IMR-90 (cell line): ENCODE results near the gene MECP2. TPM values are rescaled to one million over a fixed set of nuclear protein-coding genes. Genes with fewer than 3 reads are reported as not detected.

Experiments used
- ATAC-seq: fragments of 200-7000 bp; cut with Tn5 transposase; 2 replicates; pipeline ENCODE4 v1.9.1; 2020; ENCODE audit warnings: low read depth, mild to moderate bottlenecking, moderate library complexity
- BruUV-seq: library from RNA; stranded (reverse); fragments of 400-500 nt; replicated peaks from 2 replicates; lab custom pipeline; 2021; lab: Mats Ljungman, UMichigan
- CTCF ChIA-PET: fragments of 300-600 bp; formaldehyde crosslinking; extraction: SDS; loops from one replicate; lab custom pipeline; 2021; ENCODE audit warnings: antibody characterized with exemption; lab: Yijun Ruan, JAX
- POLR2A ChIA-PET: fragments of 300-600 bp; sonication (Branson Sonifier 250); formaldehyde crosslinking; loops from one replicate; lab custom pipeline; 2022; ENCODE audit warnings: antibody characterized with exemption; ENCODE audit not compliant: unreplicated experiment; lab: Charles Lee
- DNase-seq: peaks from one replicate; pipeline ENCODE4 v3.0.0; 2013
- H2AFZ ChIP-seq: replicated peaks from 2 replicates; pipeline ENCODE3; 2013; ENCODE audit warnings: low read length, mild to moderate bottlenecking; ENCODE audit not compliant: poor library complexity
- H2AK5ac ChIP-seq: 2 replicates; pipeline ENCODE4 v1.6.1; 2013; ENCODE audit warnings: low read depth, low read length, inconsistent platforms
- H2AK9ac ChIP-seq: replicated peaks from 2 replicates; pipeline ENCODE3; 2013; ENCODE audit warnings: mild to moderate bottlenecking, low read depth, low read length, moderate library complexity; ENCODE audit not compliant: poor library complexity
- H2BK120ac ChIP-seq: 2 replicates; pipeline ENCODE4 v1.6.1; 2013; ENCODE audit warnings: low read depth, low read length, inconsistent platforms
- H2BK15ac ChIP-seq: 3 replicates; pipeline ENCODE4 v1.6.1; 2013; ENCODE audit warnings: low read depth, low read length, inconsistent platforms
- H2BK20ac ChIP-seq: 2 replicates; pipeline ENCODE4 v1.6.1; 2013; ENCODE audit warnings: low read depth, mild to moderate bottlenecking, inconsistent platforms, low read length, moderate library complexity
- H2BK5ac ChIP-seq: 2 replicates; pipeline ENCODE4 v1.6.1; 2013; ENCODE audit warnings: mild to moderate bottlenecking, low read depth, low read length, inconsistent platforms; ENCODE audit not compliant: poor library complexity, severe bottlenecking
- H3K14ac ChIP-seq: replicated peaks from 2 replicates; pipeline ENCODE4 v1.6.1; 2013; ENCODE audit warnings: low read depth, low read length, inconsistent platforms
- H3K18ac ChIP-seq: 2 replicates; pipeline ENCODE4 v1.6.1; 2013; ENCODE audit warnings: low read depth, low read length, control low read depth
- H3K23ac ChIP-seq: 2 replicates; pipeline ENCODE4 v1.6.1; 2013; ENCODE audit warnings: low read depth, low read length, inconsistent platforms
- H3K27ac ChIP-seq: 2 replicates; pipeline ENCODE4 v1.5.1; 2013; ENCODE audit warnings: mild to moderate bottlenecking, control low read depth, low read length; ENCODE audit not compliant: insufficient read depth
- H3K27me3 ChIP-seq: 2 replicates; pipeline ENCODE4 v1.6.1; 2013; ENCODE audit warnings: low read length; ENCODE audit not compliant: control insufficient read depth, insufficient read depth
- H3K36me3 ChIP-seq: 2 replicates; pipeline ENCODE4 v1.6.1; 2013; ENCODE audit warnings: low read length, mixed read lengths; ENCODE audit not compliant: control insufficient read depth, insufficient read depth
- H3K4ac ChIP-seq: 2 replicates; pipeline ENCODE4 v1.6.1; 2013; ENCODE audit warnings: low read depth, low read length, inconsistent platforms
- H3K4me1 ChIP-seq: 2 replicates; pipeline ENCODE4 v1.6.1; 2013; ENCODE audit warnings: low read length, mixed read lengths; ENCODE audit not compliant: control insufficient read depth, insufficient read depth
- H3K4me2 ChIP-seq: 2 replicates; pipeline ENCODE4 v1.6.1; 2013; ENCODE audit warnings: low read depth, mild to moderate bottlenecking, control low read depth, low read length, moderate library complexity
- H3K4me3 ChIP-seq: 2 replicates; pipeline ENCODE4 v1.5.1; 2013; ENCODE audit warnings: low read depth, mild to moderate bottlenecking, control low read depth, low read length, moderate library complexity; ENCODE audit not compliant: insufficient read depth
- H3K56ac ChIP-seq: 2 replicates; pipeline ENCODE4 v1.6.1; 2013; ENCODE audit warnings: low read length, inconsistent platforms; ENCODE audit not compliant: insufficient read depth; ENCODE audit errors: extremely low read depth
- H3K79me1 ChIP-seq, 2 experiments: 2 replicates each; pipeline ENCODE4 v1.6.1; 2013; ENCODE audit warnings: low read length in 2 of 2, inconsistent platforms in 1 of 2, low read depth in 1 of 2
- H3K9ac ChIP-seq: 2 replicates; pipeline ENCODE4 v1.6.1; 2013; ENCODE audit warnings: low read depth, low read length, control low read depth
- H3K9me1 ChIP-seq: 2 replicates; pipeline ENCODE4 v1.6.1; 2013; ENCODE audit warnings: low read length, inconsistent platforms; ENCODE audit not compliant: insufficient read depth
- H3K9me3 ChIP-seq: 2 replicates; pipeline ENCODE4 v1.6.1; 2013; ENCODE audit warnings: low read length; ENCODE audit not compliant: control insufficient read depth, insufficient read depth
- H4K20me1 ChIP-seq: 2 replicates; pipeline ENCODE4 v1.6.1; 2013; ENCODE audit warnings: low read length, inconsistent platforms; ENCODE audit not compliant: insufficient read depth
- H4K5ac ChIP-seq: 2 replicates; pipeline ENCODE4 v1.6.1; 2013; ENCODE audit warnings: mild to moderate bottlenecking, low read depth, low read length, control low read depth
- H4K8ac ChIP-seq, 2 experiments: 2 replicates each; pipeline ENCODE4 v1.6.1; 2013; ENCODE audit warnings: low read depth in 2 of 2, low read length in 2 of 2, control low read depth in 1 of 2, inconsistent platforms in 1 of 2
- H4K91ac ChIP-seq: 2 replicates; pipeline ENCODE4 v1.6.1; 2013; ENCODE audit warnings: low read depth, low read length, inconsistent platforms; ENCODE audit not compliant: insufficient read depth
- BHLHE40 ChIP-seq: fragments of 150-350 bp; IDR thresholded peaks from 2 replicates; pipeline ENCODE4 v1.6.1; 2016; ENCODE audit warnings: mild to moderate bottlenecking, low read depth, low read length
- CEBPB ChIP-seq: IDR thresholded peaks from 2 replicates; pipeline ENCODE4 v1.6.1; 2012; ENCODE audit warnings: low read depth, low read length, improper control_type of control experiment
- CHD1 ChIP-seq: IDR thresholded peaks from 2 replicates; pipeline ENCODE4 v1.6.1; 2012; ENCODE audit warnings: low read depth, low read length, improper control_type of control experiment
- FOS ChIP-seq: fragments of 150-350 bp; IDR thresholded peaks from 2 replicates; pipeline ENCODE4 v1.6.1; 2016; ENCODE audit warnings: low read depth, low read length
- MAZ ChIP-seq: IDR thresholded peaks from 2 replicates; pipeline ENCODE4 v1.6.1; 2012; ENCODE audit warnings: low read depth, mild to moderate bottlenecking, low read length, improper control_type of control experiment, moderate library complexity, borderline replicate concordance
- MXI1 ChIP-seq: IDR thresholded peaks from 2 replicates; pipeline ENCODE4 v1.6.1; 2012; ENCODE audit warnings: low read depth, mild to moderate bottlenecking, low read length, moderate library complexity, borderline replicate concordance
- NFE2L2 ChIP-seq: fragments of 150-350 bp; IDR thresholded peaks from 2 replicates; pipeline ENCODE4 v1.6.1; 2016; ENCODE audit warnings: low read depth, mild to moderate bottlenecking, low read length
- RAD21 ChIP-seq: IDR thresholded peaks from 2 replicates; pipeline ENCODE4 v1.6.1; 2012; ENCODE audit warnings: low read length, improper control_type of control experiment
- RCOR1 ChIP-seq: IDR thresholded peaks from 2 replicates; pipeline ENCODE4 v1.6.1; 2012; ENCODE audit warnings: mild to moderate bottlenecking, low read length, improper control_type of control experiment; ENCODE audit not compliant: insufficient replicate concordance
- SMC3 ChIP-seq: fragments of 150-350 bp; IDR thresholded peaks from 2 replicates; pipeline ENCODE4 v1.6.1; 2016; ENCODE audit warnings: low read depth, mild to moderate bottlenecking, antibody characterized with exemption, low read length, moderate library complexity
- WGBS, 2 experiments: methylation state at CpG; one replicate each; pipeline versions ENCODE4 v1.1.5 to v1.1.7; 2013; ENCODE audit warnings: missing lambda C conversion rate in 2 of 2; ENCODE audit not compliant: insufficient read length in 1 of 2; ENCODE audit errors: extremely low coverage in 2 of 2; 5-methylcytosine and 5-hydroxymethylcytosine counted together
- dilution Hi-C: fragments of 300-500 bp; cut with HindIII; formaldehyde crosslinking; loops from one replicate; pipeline ENCODE4 v1.14.3; 2018; ENCODE audit warnings: low sequenced_read_pairs; ENCODE audit not compliant: unreplicated experiment
- in situ Hi-C: fragments of 300-500 bp; cut with MboI; formaldehyde crosslinking; loops from 3 replicates; pipeline ENCODE4 v1.14.3; 2019; ENCODE audit warnings: low sequenced_read_pairs, inconsistent platforms, mixed read lengths
- intact Hi-C: fragments of 100-400 bp; cut with micrococcal nuclease; formaldehyde crosslinking; loops from 2 replicates; pipeline ENCODE4 v1.10.0; 2022
- polyA plus RNA-seq, 3 experiments: library from polyadenylated mRNA; depleted of rRNA; stranded (reverse); fragments of >200 nt; gene quantifications; 2 replicates each; pipeline ENCODE4 v1.2.3, GENCODE V29; 2012; ENCODE audit warnings: low replicate concordance in 1 of 3
- total RNA-seq: library from RNA; depleted of rRNA; stranded (reverse); fragments of >200 nt; gene quantifications from 2 replicates; pipeline ENCODE4 v1.2.3, GENCODE V29; 2012
- TF ChIP-seq, protein P1 (sequence below): fragments of 150-350 bp; IDR thresholded peaks from 2 replicates; pipeline ENCODE4 v1.6.1; 2017; ENCODE audit warnings: mild to moderate bottlenecking, antibody characterized with exemption, low read length, low read depth
- TF ChIP-seq, protein P2 (sequence below): conservative IDR thresholded peaks from 2 replicates; pipeline ENCODE4 v1.5.1; 2012; ENCODE audit warnings: mild to moderate bottlenecking, low read depth, low read length, improper control_type of control experiment

MECP2 gene
- total and polyA plus RNA-seq, 2 of the 4 experiments (the other 2 are of a cell fraction) = 8.4 to 10.1 TPM

DNA sequence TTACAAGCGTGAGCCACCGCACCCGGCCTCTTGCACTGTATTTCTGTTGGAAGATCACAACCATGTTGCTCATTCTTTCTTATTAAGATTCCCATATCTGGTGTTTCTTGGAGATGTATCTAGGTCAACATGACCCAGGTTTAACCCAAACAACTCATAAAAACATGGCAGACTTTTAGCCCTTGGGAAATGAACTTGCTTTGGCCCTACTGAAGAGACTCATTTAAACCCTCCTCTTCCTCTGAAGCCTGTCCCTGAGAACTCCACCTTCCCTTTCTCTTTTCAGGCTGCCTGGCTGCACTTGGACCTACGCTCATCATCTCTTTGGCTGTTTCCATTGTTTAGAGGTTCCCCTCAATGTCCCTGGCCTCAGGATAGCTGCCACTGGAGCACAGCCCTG, 23.7 kb upstream of the MECP2 start:
- Histone ChIP-seq H3K14ac (no peak overlapping the region), H3K23ac (no peak overlapping the region), H2BK15ac (no peak overlapping the region), H2AK5ac (no peak overlapping the region), H3K9me1 (no peaks in the 10 kb centered on the region), H3K27ac (no peak overlapping the region), H3K4me3 (no peak overlapping the region), H2BK20ac (no peak overlapping the region), H3K27me3 (peaks cover 16% of the 10 kb centered on the region), H3K4ac (no peak overlapping the region), H2BK5ac (no peak overlapping the region), H2BK120ac (no peak overlapping the region), H3K9ac (no peak overlapping the region), H4K8ac (no peak overlapping the region), H2AK9ac (no peak overlapping the region), H3K18ac (no peak overlapping the region), H3K4me1 (no peaks in the 10 kb centered on the region), H3K9me3 (peaks cover 8% of the 10 kb centered on the region), H4K5ac (no peak overlapping the region), H3K36me3 (no peaks in the 10 kb centered on the region), H3K79me1 (no peaks in the 10 kb centered on the region), H4K91ac (no peak overlapping the region), H4K20me1 (no peaks in the 10 kb centered on the region), H3K4me2 (no peak overlapping the region), H3K56ac (no peak overlapping the region), H2AFZ (no peak overlapping the region)
- no peak for DNase-seq
- CTCF ChIA-PET = no interaction called here
- in situ Hi-C loops = no loop called here
- no TSS peak for BruUV-seq
- TF ChIP-seq MXI1 (no peak), RCOR1 (no peak), RAD21 (no peak), FOS (no peak), CHD1 (no peak), MAZ (no peak), CEBPB (no peak), SMC3 (no peak), NFE2L2 (no peak), BHLHE40 (no peak)
- TF ChIP-seq, protein P1, sequence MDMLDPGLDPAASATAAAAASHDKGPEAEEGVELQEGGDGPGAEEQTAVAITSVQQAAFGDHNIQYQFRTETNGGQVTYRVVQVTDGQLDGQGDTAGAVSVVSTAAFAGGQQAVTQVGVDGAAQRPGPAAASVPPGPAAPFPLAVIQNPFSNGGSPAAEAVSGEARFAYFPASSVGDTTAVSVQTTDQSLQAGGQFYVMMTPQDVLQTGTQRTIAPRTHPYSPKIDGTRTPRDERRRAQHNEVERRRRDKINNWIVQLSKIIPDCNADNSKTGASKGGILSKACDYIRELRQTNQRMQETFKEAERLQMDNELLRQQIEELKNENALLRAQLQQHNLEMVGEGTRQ = no peak
- TF ChIP-seq, protein P2, sequence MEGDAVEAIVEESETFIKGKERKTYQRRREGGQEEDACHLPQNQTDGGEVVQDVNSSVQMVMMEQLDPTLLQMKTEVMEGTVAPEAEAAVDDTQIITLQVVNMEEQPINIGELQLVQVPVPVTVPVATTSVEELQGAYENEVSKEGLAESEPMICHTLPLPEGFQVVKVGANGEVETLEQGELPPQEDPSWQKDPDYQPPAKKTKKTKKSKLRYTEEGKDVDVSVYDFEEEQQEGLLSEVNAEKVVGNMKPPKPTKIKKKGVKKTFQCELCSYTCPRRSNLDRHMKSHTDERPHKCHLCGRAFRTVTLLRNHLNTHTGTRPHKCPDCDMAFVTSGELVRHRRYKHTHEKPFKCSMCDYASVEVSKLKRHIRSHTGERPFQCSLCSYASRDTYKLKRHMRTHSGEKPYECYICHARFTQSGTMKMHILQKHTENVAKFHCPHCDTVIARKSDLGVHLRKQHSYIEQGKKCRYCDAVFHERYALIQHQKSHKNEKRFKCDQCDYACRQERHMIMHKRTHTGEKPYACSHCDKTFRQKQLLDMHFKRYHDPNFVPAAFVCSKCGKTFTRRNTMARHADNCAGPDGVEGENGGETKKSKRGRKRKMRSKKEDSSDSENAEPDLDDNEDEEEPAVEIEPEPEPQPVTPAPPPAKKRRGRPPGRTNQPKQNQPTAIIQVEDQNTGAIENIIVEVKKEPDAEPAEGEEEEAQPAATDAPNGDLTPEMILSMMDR = no peak
- POLR2A ChIA-PET = no interaction called here
- ATAC-seq = no peak
- intact Hi-C loops = no loop called here
- dilution Hi-C loops = no loop called here
- WGBS, 2 experiments = 83% methylated on average over 1 of the region's 4 CpGs; no CpG with 5 or more reads in 1 of the 2 experiments
